ENCODE data around the gene CABLES2.
A peak's percentile ranks its signal among the peaks of the same experiment; 100 is the strongest.

Gene CABLES2

GRCh38 chr20:62360854-62361798, 46.0 kb downstream of the CABLES2 start:
- Histone ChIP-seq H2BK5ac (ENCODE audit: low read depth, low read length, poor library complexity) (peak overlapping the region; percentile 71), H2BK120ac (ENCODE audit: insufficient read depth, low read length, poor library complexity) (peak overlapping the region; percentile 61), H3K27ac (ENCODE audit: low read depth, low read length) (peak overlapping the region; percentile 90), H4K12ac (ENCODE audit: low read depth, low read length) (peak overlapping the region; percentile 28), H3K79me1 (ENCODE audit: low read length) (peaks cover 19% of the 10 kb centered on the region), H4K8ac (ENCODE audit: low read depth, low read length) (peak overlapping the region; percentile 41), H4K91ac (ENCODE audit: low read depth, low read length) (peak overlapping the region; percentile 69), H2BK12ac (ENCODE audit: low read length) (peak overlapping the region; percentile 81), H3K79me2 (ENCODE audit: control insufficient read depth, insufficient read depth, low read length, poor library complexity) (peaks cover 65% of the 10 kb centered on the region), H3K23ac (ENCODE audit: low read length) (no peak overlapping the region), H3K4me3 (ENCODE audit: low read depth, low read length) (no peak overlapping the region), H3K9me3 (ENCODE audit: insufficient read depth, low read depth, low read length) (peaks cover 2% of the 10 kb centered on the region), H2AK5ac (ENCODE audit: low read length) (peak overlapping the region; percentile 67), H3K14ac (ENCODE audit: low read length) (peak overlapping the region; percentile 73), H3K36me3 (ENCODE audit: control insufficient read depth in 1 of 2, insufficient read depth in 2 of 2, low read length in 2 of 2) (peaks cover 43 to 48% of the 10 kb centered on the region in 2 experiments), H3K4me1 (ENCODE audit: control insufficient read depth in 1 of 2, insufficient read depth in 2 of 2, low read length in 2 of 2) (peaks cover 42 to 58% of the 10 kb centered on the region in 2 experiments), H3K4ac (ENCODE audit: low read depth, low read length) (peak overlapping the region; percentile 16), H3K9ac (ENCODE audit: low read length) (no peak overlapping the region), H3K27me3 (ENCODE audit: insufficient read depth, low read length) (no peaks in the 10 kb centered on the region), H3K4me2 (ENCODE audit: low read length) (peak overlapping the region; percentile 21), H3K18ac (ENCODE audit: low read length) (peak overlapping the region; percentile 57), H2AFZ (ENCODE audit: insufficient read depth, low read length, poor library complexity) (peak overlapping the region; percentile 32)
- WGBS (ENCODE audit: extremely low coverage, insufficient coverage, insufficient read length) = no CpG with 5 or more reads among the region's 25 CpGs
- DNase-seq = peak; percentile 53 to 65

DNA sequence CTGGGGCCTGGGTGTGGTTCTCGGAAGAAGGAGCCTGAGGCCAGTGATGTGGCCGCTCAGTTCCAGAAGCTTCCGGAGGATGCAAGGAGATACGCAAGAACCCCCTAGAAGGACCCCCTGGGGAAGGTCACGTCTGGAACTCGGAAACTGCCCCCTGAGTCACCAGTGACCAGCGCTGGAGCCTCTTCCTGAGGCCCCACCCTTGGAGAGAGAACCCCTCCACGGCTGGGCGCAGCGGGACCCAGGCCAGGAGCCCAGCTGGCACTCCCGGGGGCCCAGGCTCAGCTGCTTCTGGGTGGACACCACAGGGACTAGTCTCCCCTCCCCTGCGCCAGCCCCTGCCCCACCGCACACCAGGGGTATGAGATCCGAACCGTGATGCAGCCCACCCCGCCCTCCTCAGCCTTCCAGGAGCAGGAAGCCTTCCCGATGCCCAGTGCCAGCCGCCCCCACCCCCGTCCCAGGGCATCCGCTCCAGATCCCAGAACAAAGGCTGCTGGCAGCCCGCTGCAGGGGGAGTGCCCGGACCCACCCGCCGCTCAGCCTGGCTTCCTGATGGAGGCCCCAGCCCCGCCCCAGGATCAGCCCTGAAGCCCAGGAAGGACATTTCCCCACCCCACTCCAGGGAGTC, 47.5 kb downstream of the CABLES2 start:
- peak overlapping the region; percentile 17 for H4K8ac ChIP-seq (ENCODE audit: low read depth, low read length)
- H3K4me1 ChIP-seq (ENCODE audit: control insufficient read depth in 1 of 2, insufficient read depth in 2 of 2, low read length in 2 of 2) = peaks cover 47 to 59% of the 10 kb centered on the region in 2 experiments
- no peak overlapping the region for H2BK12ac ChIP-seq (ENCODE audit: low read length)
- H3K14ac ChIP-seq (ENCODE audit: low read length) = no peak overlapping the region
- no peak overlapping the region for H2BK120ac ChIP-seq (ENCODE audit: insufficient read depth, low read length, poor library complexity)
- no peak overlapping the region for H3K9ac ChIP-seq (ENCODE audit: low read length)
- H3K9me3 ChIP-seq (ENCODE audit: insufficient read depth, low read depth, low read length) = peaks cover 5% of the 10 kb centered on the region
- peak overlapping the region; percentile 83 for H3K4ac ChIP-seq (ENCODE audit: low read depth, low read length)
- H3K18ac ChIP-seq (ENCODE audit: low read length) = peak overlapping the region; percentile 10
- H3K27ac ChIP-seq (ENCODE audit: low read depth, low read length) = no peak overlapping the region
- no CpG with 5 or more reads among the region's 25 CpGs for WGBS (ENCODE audit: extremely low coverage, insufficient coverage, insufficient read length)
- H3K79me1 ChIP-seq (ENCODE audit: low read length) = peaks cover 25% of the 10 kb centered on the region
- H3K36me3 ChIP-seq (ENCODE audit: control insufficient read depth in 1 of 2, insufficient read depth in 2 of 2, low read length in 2 of 2) = peaks cover 41 to 59% of the 10 kb centered on the region in 2 experiments
- H4K12ac ChIP-seq (ENCODE audit: low read depth, low read length) = no peak overlapping the region
- H2BK5ac ChIP-seq (ENCODE audit: low read depth, low read length, poor library complexity) = no peak overlapping the region
- no peak overlapping the region for H3K4me2 ChIP-seq (ENCODE audit: low read length)
- peak in 1 of 2 donors; percentile 38 for DNase-seq
- no peaks in the 10 kb centered on the region for H3K27me3 ChIP-seq (ENCODE audit: insufficient read depth, low read length)
- H3K4me3 ChIP-seq (ENCODE audit: low read depth, low read length) = no peak overlapping the region
- H4K91ac ChIP-seq (ENCODE audit: low read depth, low read length) = no peak overlapping the region
- H3K79me2 ChIP-seq (ENCODE audit: control insufficient read depth, insufficient read depth, low read length, poor library complexity) = peaks cover 66% of the 10 kb centered on the region
- no peak overlapping the region for H2AFZ ChIP-seq (ENCODE audit: insufficient read depth, low read length, poor library complexity)
- H3K23ac ChIP-seq (ENCODE audit: low read length) = no peak overlapping the region
- H2AK5ac ChIP-seq (ENCODE audit: low read length) = no peak overlapping the region

DNA sequence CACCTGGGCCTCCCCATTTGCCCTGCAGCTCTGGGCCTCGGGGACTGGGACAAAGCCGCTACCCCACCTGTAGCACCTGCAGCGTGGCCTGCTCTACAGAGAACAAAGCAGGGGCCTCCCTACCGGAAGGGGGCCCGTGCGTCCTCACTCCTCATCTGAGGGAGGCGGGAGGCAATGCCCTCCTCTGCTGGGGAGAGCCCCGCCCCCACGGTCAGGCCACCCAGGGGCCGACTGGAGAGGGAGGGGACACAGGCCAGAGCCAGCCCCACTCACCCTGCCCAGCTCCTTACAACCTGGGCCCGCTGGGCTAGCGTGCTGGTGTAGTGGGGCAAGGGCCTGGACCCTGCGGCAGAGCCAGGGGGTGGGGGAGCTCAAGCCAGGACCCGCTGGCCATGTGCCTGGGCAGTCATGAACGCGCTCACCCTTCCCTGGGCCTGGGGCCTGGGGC, 48.0 kb downstream of the CABLES2 start:
- no peak overlapping the region for H2BK12ac ChIP-seq (ENCODE audit: low read length)
- H3K9me3 ChIP-seq (ENCODE audit: insufficient read depth, low read depth, low read length) = peaks cover 5% of the 10 kb centered on the region
- peak in 1 of 2 donors; percentile 48 for DNase-seq
- no peak overlapping the region for H3K27ac ChIP-seq (ENCODE audit: low read depth, low read length)
- no peak overlapping the region for H3K14ac ChIP-seq (ENCODE audit: low read length)
- peaks cover 46 to 58% of the 10 kb centered on the region in 2 experiments for H3K4me1 ChIP-seq (ENCODE audit: control insufficient read depth in 1 of 2, insufficient read depth in 2 of 2, low read length in 2 of 2)
- no peak overlapping the region for H3K9ac ChIP-seq (ENCODE audit: low read length)
- no peak overlapping the region for H3K23ac ChIP-seq (ENCODE audit: low read length)
- H3K27me3 ChIP-seq (ENCODE audit: insufficient read depth, low read length) = no peaks in the 10 kb centered on the region
- no peak overlapping the region for H4K8ac ChIP-seq (ENCODE audit: low read depth, low read length)
- no peak overlapping the region for H2AK5ac ChIP-seq (ENCODE audit: low read length)
- H3K4ac ChIP-seq (ENCODE audit: low read depth, low read length) = peak overlapping the region; percentile 83
- no peak overlapping the region for H2BK5ac ChIP-seq (ENCODE audit: low read depth, low read length, poor library complexity)
- H2AFZ ChIP-seq (ENCODE audit: insufficient read depth, low read length, poor library complexity) = no peak overlapping the region
- peaks cover 25% of the 10 kb centered on the region for H3K79me1 ChIP-seq (ENCODE audit: low read length)
- WGBS (ENCODE audit: extremely low coverage, insufficient coverage, insufficient read length) = no CpG with 5 or more reads among the region's 16 CpGs
- H2BK120ac ChIP-seq (ENCODE audit: insufficient read depth, low read length, poor library complexity) = no peak overlapping the region
- H4K12ac ChIP-seq (ENCODE audit: low read depth, low read length) = no peak overlapping the region
- no peak overlapping the region for H4K91ac ChIP-seq (ENCODE audit: low read depth, low read length)
- peak overlapping the region; percentile 10 for H3K18ac ChIP-seq (ENCODE audit: low read length)
- H3K36me3 ChIP-seq (ENCODE audit: control insufficient read depth in 1 of 2, insufficient read depth in 2 of 2, low read length in 2 of 2) = peaks cover 41 to 62% of the 10 kb centered on the region in 2 experiments
- no peak overlapping the region for H3K4me2 ChIP-seq (ENCODE audit: low read length)
- no peak overlapping the region for H3K4me3 ChIP-seq (ENCODE audit: low read depth, low read length)
- peaks cover 66% of the 10 kb centered on the region for H3K79me2 ChIP-seq (ENCODE audit: control insufficient read depth, insufficient read depth, low read length, poor library complexity)

GRCh38 chr20:62358171-62359042, 48.7 kb downstream of the CABLES2 start:
- H3K18ac ChIP-seq (ENCODE audit: low read length) = peak overlapping the region; percentile 43
- H2BK12ac ChIP-seq (ENCODE audit: low read length) = no peak overlapping the region
- no peak overlapping the region for H3K4me3 ChIP-seq (ENCODE audit: low read depth, low read length)
- peaks cover 61% of the 10 kb centered on the region for H3K79me2 ChIP-seq (ENCODE audit: control insufficient read depth, insufficient read depth, low read length, poor library complexity)
- H2BK5ac ChIP-seq (ENCODE audit: low read depth, low read length, poor library complexity) = no peak overlapping the region
- DNase-seq = no peak
- H3K27me3 ChIP-seq (ENCODE audit: insufficient read depth, low read length) = no peaks in the 10 kb centered on the region
- H3K36me3 ChIP-seq (ENCODE audit: control insufficient read depth in 1 of 2, insufficient read depth in 2 of 2, low read length in 2 of 2) = peaks cover 45 to 63% of the 10 kb centered on the region in 2 experiments
- H2AFZ ChIP-seq (ENCODE audit: insufficient read depth, low read length, poor library complexity) = no peak overlapping the region
- H4K8ac ChIP-seq (ENCODE audit: low read depth, low read length) = no peak overlapping the region
- H3K14ac ChIP-seq (ENCODE audit: low read length) = no peak overlapping the region
- H3K27ac ChIP-seq (ENCODE audit: low read depth, low read length) = no peak overlapping the region
- peaks cover 43 to 51% of the 10 kb centered on the region in 2 experiments for H3K4me1 ChIP-seq (ENCODE audit: control insufficient read depth in 1 of 2, insufficient read depth in 2 of 2, low read length in 2 of 2)
- H3K23ac ChIP-seq (ENCODE audit: low read length) = no peak overlapping the region
- peaks cover 5% of the 10 kb centered on the region for H3K9me3 ChIP-seq (ENCODE audit: insufficient read depth, low read depth, low read length)
- peaks cover 25% of the 10 kb centered on the region for H3K79me1 ChIP-seq (ENCODE audit: low read length)
- no peak overlapping the region for H3K9ac ChIP-seq (ENCODE audit: low read length)
- no peak overlapping the region for H2BK120ac ChIP-seq (ENCODE audit: insufficient read depth, low read length, poor library complexity)
- no CpG with 5 or more reads among the region's 24 CpGs for WGBS (ENCODE audit: extremely low coverage, insufficient coverage, insufficient read length)
- H4K12ac ChIP-seq (ENCODE audit: low read depth, low read length) = no peak overlapping the region
- no peak overlapping the region for H4K91ac ChIP-seq (ENCODE audit: low read depth, low read length)
- H2AK5ac ChIP-seq (ENCODE audit: low read length) = no peak overlapping the region
- peak overlapping the region; percentile 83 for H3K4ac ChIP-seq (ENCODE audit: low read depth, low read length)
- H3K4me2 ChIP-seq (ENCODE audit: low read length) = no peak overlapping the region
